K562 (cell line): ENCODE measurements around the gene BDKRB2. TPM values are rescaled to one million over a fixed set of nuclear protein-coding genes. Genes with fewer than 3 reads are reported as not detected.

Experiments
- FOXK2 ChIP-seq, 2 experiments: fragments of 450-650 bp; IDR thresholded peaks in 1 of 2; conservative IDR thresholded peaks in 1 of 2; 2 replicates each; pipeline ENCODE4 v1.6.1; 2016; ENCODE audit warnings: low read depth in 2 of 2, mild to moderate bottlenecking in 1 of 2
- RAD21 ChIP-seq, 2 experiments: fragments of 250-450 bp in 1 of 2; fragments of 450-650 bp in 1 of 2; sonication (Bioruptor Pico) in 1 of 2; formaldehyde crosslinking in 1 of 2; IDR thresholded peaks in 1 of 2; conservative IDR thresholded peaks in 1 of 2; 2 replicates each; pipeline versions ENCODE4 v1.4.0 to v1.8.0; 2020 to 2022; ENCODE audit warnings: mild to moderate bottlenecking in 2 of 2, moderate library complexity in 1 of 2
- RBM34 ChIP-seq: fragments of 200-400 bp; formaldehyde crosslinking; IDR thresholded peaks from 2 replicates; pipeline ENCODE4 v1.6.1; 2018; ENCODE audit warnings: low read length, borderline replicate concordance; ENCODE audit not compliant: insufficient read depth
- ZFP30 ChIP-seq: fragments of 250-450 bp; sonication (Bioruptor Pico); IDR thresholded peaks from 2 replicates; pipeline ENCODE4 v1.8.0; 2022; ENCODE audit warnings: moderate library complexity, mild to moderate bottlenecking, inconsistent platforms, borderline replicate concordance
- ZNF217 ChIP-seq: sonication (generic); formaldehyde crosslinking; IDR thresholded peaks from 2 replicates; pipeline ENCODE4 v1.8.0; 2022; ENCODE audit warnings: mild to moderate bottlenecking, missing genetic modification reagents
- ZNF3 ChIP-seq: fragments of 250-450 bp; sonication (Bioruptor Pico); IDR thresholded peaks from 2 replicates; pipeline ENCODE4 v1.5.0; 2021; ENCODE audit warnings: mild to moderate bottlenecking, moderate library complexity
- polyA plus RNA-seq, 8 experiments: library from polyadenylated mRNA; depleted of rRNA in 4 of 8; stranded (reverse) in 5 of 8; unstranded in 3 of 8; fragments of >200 nt; fragmentation: Nextera tagmentation in 2 of 8; fragmentation: Illumina TruSeq in 1 of 8; extraction: Ambion mirVana in 2 of 8; extraction: Trizol in 1 of 8; gene quantifications; 2 replicates each; pipeline versions ENCODE4 v1.2.1 to v1.2.3, GENCODE V29; 2011 to 2014; ENCODE audit warnings: inconsistent platforms in 1 of 8, missing spikeins in 1 of 8
- total RNA-seq, 7 experiments: library from RNA; depleted of rRNA in 6 of 7; stranded (reverse); fragments of >200 nt in 6 of 7; fragmentation: Illumina TruSeq in 2 of 7; extraction: Trizol in 2 of 7; gene quantifications; 2 replicates each; pipeline versions ENCODE4 v1.2.1 to v1.2.3, GENCODE V29; 2011 to 2021; ENCODE audit warnings: low replicate concordance in 1 of 7
- TF ChIP-seq, protein P1 (sequence below), 2 experiments: fragments of 150-350 bp in 1 of 2; IDR thresholded peaks; 2 replicates each; pipeline ENCODE4 v1.6.1; 2012 to 2016; ENCODE audit warnings: low read depth in 2 of 2, low read length in 2 of 2, mild to moderate bottlenecking in 1 of 2, moderate library complexity in 1 of 2
- TF ChIP-seq, protein P2 (sequence below): IDR thresholded peaks from 2 replicates; pipeline ENCODE4 v1.6.1; 2011; ENCODE audit warnings: borderline replicate concordance, low read depth, mild to moderate bottlenecking, moderate library complexity, low read length; ENCODE audit not compliant: insufficient read depth, poor library complexity, severe bottlenecking
- TF ChIP-seq, protein P3 (sequence below): fragments of 450-650 bp; IDR thresholded peaks from 2 replicates; pipeline ENCODE4 v1.6.1; 2016; ENCODE audit warnings: mild to moderate bottlenecking, moderate library complexity

Gene BDKRB2
- total and polyA plus RNA-seq, 9 of the 15 experiments (the other 6 are each of a cell fraction or from before 2014, with no cell fraction given) = 0.02 TPM; not detected in 8

DNA sequence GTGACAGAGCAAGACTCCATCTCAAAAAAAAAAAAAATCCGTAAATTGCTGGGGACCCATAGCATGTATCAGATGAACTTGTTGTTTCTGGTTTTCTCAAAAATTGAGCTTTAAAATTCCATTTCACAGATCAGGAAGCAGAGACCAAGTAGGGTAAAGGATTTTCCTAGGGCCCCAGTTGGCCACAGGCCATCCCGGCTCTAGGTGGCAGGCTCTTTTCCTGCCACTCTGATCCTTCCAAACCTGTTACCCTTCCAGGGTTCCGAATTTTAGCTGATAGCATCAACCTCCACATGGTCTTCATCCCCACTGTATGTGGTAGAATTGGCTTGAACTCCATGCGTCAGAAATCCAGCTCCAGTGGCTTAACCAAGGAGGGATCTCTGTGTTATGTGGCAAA is 36.1 kb upstream of the BDKRB2 start (continued):
- TF ChIP-seq, protein P1, sequence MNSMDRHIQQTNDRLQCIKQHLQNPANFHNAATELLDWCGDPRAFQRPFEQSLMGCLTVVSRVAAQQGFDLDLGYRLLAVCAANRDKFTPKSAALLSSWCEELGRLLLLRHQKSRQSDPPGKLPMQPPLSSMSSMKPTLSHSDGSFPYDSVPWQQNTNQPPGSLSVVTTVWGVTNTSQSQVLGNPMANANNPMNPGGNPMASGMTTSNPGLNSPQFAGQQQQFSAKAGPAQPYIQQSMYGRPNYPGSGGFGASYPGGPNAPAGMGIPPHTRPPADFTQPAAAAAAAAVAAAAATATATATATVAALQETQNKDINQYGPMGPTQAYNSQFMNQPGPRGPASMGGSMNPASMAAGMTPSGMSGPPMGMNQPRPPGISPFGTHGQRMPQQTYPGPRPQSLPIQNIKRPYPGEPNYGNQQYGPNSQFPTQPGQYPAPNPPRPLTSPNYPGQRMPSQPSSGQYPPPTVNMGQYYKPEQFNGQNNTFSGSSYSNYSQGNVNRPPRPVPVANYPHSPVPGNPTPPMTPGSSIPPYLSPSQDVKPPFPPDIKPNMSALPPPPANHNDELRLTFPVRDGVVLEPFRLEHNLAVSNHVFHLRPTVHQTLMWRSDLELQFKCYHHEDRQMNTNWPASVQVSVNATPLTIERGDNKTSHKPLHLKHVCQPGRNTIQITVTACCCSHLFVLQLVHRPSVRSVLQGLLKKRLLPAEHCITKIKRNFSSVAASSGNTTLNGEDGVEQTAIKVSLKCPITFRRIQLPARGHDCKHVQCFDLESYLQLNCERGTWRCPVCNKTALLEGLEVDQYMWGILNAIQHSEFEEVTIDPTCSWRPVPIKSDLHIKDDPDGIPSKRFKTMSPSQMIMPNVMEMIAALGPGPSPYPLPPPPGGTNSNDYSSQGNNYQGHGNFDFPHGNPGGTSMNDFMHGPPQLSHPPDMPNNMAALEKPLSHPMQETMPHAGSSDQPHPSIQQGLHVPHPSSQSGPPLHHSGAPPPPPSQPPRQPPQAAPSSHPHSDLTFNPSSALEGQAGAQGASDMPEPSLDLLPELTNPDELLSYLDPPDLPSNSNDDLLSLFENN (IDR thresholded peaks at IDR 0.05; ENCODE audit: low read depth in 2 of 2, low read length in 2 of 2) = no peak
- TF ChIP-seq ZFP30 (no peak), ZNF217 (CRISPR knock-in tag) (no peak), FOXK2 (conservative IDR thresholded peaks at IDR 0.05 in 1 of 2, IDR thresholded peaks at IDR 0.05 in 1 of 2; ENCODE audit: low read depth in 2 of 2) (no peak), RBM34 (no peak), RAD21 (CRISPR knock-in tag; conservative IDR thresholded peaks at IDR 0.05 in 1 of 2, IDR thresholded peaks at IDR 0.05 in 1 of 2) (no peak), ZNF3 (CRISPR knock-in tag) (no peak)
- TF ChIP-seq, protein P2, sequence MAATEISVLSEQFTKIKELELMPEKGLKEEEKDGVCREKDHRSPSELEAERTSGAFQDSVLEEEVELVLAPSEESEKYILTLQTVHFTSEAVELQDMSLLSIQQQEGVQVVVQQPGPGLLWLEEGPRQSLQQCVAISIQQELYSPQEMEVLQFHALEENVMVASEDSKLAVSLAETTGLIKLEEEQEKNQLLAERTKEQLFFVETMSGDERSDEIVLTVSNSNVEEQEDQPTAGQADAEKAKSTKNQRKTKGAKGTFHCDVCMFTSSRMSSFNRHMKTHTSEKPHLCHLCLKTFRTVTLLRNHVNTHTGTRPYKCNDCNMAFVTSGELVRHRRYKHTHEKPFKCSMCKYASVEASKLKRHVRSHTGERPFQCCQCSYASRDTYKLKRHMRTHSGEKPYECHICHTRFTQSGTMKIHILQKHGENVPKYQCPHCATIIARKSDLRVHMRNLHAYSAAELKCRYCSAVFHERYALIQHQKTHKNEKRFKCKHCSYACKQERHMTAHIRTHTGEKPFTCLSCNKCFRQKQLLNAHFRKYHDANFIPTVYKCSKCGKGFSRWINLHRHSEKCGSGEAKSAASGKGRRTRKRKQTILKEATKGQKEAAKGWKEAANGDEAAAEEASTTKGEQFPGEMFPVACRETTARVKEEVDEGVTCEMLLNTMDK = no peak
- TF ChIP-seq, protein P3, sequence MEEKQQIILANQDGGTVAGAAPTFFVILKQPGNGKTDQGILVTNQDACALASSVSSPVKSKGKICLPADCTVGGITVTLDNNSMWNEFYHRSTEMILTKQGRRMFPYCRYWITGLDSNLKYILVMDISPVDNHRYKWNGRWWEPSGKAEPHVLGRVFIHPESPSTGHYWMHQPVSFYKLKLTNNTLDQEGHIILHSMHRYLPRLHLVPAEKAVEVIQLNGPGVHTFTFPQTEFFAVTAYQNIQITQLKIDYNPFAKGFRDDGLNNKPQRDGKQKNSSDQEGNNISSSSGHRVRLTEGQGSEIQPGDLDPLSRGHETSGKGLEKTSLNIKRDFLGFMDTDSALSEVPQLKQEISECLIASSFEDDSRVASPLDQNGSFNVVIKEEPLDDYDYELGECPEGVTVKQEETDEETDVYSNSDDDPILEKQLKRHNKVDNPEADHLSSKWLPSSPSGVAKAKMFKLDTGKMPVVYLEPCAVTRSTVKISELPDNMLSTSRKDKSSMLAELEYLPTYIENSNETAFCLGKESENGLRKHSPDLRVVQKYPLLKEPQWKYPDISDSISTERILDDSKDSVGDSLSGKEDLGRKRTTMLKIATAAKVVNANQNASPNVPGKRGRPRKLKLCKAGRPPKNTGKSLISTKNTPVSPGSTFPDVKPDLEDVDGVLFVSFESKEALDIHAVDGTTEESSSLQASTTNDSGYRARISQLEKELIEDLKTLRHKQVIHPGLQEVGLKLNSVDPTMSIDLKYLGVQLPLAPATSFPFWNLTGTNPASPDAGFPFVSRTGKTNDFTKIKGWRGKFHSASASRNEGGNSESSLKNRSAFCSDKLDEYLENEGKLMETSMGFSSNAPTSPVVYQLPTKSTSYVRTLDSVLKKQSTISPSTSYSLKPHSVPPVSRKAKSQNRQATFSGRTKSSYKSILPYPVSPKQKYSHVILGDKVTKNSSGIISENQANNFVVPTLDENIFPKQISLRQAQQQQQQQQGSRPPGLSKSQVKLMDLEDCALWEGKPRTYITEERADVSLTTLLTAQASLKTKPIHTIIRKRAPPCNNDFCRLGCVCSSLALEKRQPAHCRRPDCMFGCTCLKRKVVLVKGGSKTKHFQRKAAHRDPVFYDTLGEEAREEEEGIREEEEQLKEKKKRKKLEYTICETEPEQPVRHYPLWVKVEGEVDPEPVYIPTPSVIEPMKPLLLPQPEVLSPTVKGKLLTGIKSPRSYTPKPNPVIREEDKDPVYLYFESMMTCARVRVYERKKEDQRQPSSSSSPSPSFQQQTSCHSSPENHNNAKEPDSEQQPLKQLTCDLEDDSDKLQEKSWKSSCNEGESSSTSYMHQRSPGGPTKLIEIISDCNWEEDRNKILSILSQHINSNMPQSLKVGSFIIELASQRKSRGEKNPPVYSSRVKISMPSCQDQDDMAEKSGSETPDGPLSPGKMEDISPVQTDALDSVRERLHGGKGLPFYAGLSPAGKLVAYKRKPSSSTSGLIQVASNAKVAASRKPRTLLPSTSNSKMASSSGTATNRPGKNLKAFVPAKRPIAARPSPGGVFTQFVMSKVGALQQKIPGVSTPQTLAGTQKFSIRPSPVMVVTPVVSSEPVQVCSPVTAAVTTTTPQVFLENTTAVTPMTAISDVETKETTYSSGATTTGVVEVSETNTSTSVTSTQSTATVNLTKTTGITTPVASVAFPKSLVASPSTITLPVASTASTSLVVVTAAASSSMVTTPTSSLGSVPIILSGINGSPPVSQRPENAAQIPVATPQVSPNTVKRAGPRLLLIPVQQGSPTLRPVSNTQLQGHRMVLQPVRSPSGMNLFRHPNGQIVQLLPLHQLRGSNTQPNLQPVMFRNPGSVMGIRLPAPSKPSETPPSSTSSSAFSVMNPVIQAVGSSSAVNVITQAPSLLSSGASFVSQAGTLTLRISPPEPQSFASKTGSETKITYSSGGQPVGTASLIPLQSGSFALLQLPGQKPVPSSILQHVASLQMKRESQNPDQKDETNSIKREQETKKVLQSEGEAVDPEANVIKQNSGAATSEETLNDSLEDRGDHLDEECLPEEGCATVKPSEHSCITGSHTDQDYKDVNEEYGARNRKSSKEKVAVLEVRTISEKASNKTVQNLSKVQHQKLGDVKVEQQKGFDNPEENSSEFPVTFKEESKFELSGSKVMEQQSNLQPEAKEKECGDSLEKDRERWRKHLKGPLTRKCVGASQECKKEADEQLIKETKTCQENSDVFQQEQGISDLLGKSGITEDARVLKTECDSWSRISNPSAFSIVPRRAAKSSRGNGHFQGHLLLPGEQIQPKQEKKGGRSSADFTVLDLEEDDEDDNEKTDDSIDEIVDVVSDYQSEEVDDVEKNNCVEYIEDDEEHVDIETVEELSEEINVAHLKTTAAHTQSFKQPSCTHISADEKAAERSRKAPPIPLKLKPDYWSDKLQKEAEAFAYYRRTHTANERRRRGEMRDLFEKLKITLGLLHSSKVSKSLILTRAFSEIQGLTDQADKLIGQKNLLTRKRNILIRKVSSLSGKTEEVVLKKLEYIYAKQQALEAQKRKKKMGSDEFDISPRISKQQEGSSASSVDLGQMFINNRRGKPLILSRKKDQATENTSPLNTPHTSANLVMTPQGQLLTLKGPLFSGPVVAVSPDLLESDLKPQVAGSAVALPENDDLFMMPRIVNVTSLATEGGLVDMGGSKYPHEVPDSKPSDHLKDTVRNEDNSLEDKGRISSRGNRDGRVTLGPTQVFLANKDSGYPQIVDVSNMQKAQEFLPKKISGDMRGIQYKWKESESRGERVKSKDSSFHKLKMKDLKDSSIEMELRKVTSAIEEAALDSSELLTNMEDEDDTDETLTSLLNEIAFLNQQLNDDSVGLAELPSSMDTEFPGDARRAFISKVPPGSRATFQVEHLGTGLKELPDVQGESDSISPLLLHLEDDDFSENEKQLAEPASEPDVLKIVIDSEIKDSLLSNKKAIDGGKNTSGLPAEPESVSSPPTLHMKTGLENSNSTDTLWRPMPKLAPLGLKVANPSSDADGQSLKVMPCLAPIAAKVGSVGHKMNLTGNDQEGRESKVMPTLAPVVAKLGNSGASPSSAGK = no peak
